DMS153 treated with DMSO at 0.1 percent for 48 hours (cell line): Measurements from ENCODE around the gene TTLL5.
"Not testable (repeated sequence)": the region's sequence is repeated elsewhere in the genome, so short reads cannot be mapped to it uniquely, and the experiment has no call there.

Experiments
- DNase-seq: peaks from one replicate; lab custom pipeline; 2025; ENCODE audit not compliant: unreplicated experiment; lab: John Stamatoyannopoulos, UW

The TTLL5 gene

DNA sequence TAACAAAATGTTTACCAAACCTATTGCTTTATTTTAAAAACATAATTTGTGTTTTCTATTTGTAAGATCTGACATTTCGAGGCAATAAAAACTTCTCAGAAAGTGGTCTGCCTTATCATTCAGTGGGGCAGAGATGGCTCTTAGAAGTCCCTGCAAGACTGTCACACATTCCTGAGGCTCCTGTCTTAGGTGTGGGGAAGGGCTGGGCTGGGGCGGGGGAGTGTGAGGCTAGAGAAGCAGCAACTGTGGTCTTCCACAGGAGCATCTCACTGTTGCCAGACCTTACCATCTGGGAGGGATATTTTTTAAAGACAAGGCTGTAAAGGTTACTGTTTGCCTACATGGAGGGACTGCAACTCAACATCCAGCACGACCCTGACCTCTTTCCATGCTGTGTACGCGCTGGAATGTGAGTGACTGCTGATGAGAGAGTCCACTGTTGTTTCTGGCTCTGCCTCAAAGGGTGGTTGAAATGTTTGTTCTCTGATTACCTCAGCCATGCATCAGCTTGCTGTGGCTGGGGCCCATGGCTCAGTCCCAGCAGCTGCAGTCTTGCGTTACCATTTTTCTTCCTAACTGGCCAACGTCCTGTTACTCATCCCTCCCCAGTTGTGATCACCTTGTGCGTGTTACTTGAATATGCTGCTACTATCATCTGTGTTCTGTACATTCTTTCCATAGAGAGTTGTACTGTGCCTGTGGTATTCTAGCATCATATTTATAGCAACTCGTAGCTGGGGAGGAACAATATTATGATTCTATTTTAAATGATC is 12.8 kb upstream of the TTLL5 start:
- DNase-seq, result no peak

- no peak for DNase-seq
Measured at GRCh38 chr14:75649337-75649736, 11.7 kb upstream of the TTLL5 start.

- DNase-seq, result no peak
Measured at GRCh38 chr14:75649773-75650172, 11.3 kb upstream of the TTLL5 start.

DNA sequence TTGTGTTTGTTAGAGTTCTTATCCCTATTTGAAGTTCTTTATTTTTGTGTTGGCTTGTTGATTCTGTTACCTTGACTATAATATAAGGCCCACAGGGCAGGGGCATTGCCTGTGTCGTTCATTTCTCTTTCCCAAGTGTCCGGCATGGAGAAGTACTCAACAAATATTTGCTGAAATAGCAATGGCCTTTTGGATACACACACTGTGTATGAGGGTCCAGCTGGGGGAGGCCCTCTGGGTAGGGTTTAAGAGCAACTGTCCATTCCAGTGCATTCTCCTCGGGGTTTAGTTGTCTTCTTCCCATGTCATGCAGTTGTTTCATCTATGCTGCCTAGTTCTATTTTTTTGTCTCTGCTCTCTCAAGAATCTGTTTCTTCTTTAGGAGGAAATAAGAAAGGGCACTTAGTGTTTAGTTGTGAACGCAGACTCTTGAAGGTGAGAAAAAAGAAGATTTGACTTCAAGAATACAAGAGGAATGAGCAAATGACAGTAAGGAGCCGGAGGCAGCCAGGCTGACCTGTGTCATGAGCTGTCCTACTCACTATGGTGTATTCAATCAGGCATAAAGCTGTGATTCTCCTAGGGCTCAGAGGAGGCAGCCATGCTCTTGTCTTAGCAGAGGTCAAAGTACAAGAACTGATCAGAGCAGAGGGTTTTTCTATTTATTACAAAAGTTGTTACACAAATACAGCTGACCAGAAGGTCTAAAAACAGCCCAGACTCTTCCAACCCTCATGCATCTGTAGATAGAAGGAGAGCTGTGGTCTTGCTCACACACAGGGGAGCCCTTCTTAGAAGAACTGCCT is 10.6 kb upstream of the TTLL5 start:
- DNase-seq, result no peak

GRCh38 chr14:75653563-75653962 is 7.5 kb upstream of the TTLL5 start:
- no peak for DNase-seq

DNA sequence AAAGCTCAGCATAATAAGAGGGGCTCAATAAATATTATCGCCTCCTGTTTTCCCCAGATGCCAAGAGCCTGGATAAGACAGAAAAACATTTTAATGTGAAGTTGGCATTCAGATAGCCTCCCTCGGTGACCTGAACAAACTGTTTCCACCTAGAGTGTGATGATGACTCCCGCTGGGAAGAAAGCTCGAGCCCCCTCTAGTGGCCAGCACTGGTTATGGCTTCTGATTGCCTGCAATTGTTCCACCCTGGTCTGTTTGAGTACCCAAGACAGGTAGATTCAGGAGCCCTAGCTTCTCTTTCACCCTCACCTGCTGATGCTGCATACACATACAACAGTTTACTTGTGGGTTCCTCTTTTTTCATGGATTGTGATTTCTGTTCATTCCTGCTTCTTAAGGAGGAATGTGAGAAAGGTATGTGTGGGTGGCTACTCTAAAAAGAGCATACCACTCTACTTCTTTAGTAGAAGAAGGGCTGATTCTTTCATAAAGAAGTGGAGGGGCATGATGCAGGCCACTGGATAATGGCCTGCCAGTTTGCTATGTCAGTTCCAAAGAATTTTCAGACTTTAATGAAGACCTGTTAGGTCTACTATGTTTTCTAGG is 6.8 kb upstream of the TTLL5 start:
- peak; percentile 59 for DNase-seq

GRCh38 chr14:75655235-75655634 is 5.8 kb upstream of the TTLL5 start:
- DNase-seq, result no peak

DNA sequence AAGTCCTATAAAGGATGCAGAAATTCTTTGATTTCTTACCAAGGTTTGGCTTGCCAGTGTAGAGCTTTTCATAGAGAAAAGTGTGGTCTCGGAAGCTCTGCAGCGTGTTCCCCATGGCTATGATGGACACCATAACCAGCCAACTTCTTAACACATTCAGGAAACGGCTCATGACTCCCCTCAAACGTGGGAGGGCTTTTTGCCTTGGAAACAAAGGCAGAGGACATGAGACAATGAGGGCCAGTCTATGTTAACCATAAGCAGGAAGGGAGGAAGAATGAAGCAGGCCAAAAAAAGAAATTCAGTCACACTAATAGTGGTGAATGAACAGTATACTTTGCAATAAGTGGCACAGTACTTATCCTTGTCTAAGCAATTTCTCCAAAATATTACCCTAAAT is 3.7 kb upstream of the TTLL5 start:
- no peak for DNase-seq

DNA sequence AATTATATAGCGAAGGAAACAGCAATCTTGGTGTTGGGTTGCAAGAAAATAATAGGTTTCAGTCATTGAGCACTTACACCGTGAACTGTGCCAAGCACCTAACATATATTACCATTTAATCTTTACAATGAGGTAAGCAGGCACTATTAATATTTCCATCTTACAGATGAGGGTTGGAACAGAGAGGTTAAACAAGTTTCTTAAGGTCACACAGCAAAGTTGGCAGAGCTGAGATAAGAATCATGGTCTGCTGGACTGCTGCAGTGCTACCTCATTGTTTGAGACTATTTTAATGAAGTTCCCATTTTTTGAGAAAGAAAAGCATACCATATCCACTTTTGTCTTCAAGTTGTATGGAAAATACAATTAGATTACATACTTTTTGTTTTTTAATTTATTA is 2.1 kb upstream of the TTLL5 start:
- no peak for DNase-seq

GRCh38 chr14:75660238-75660629 is 812 bp upstream of the TTLL5 start:
- no peak for DNase-seq

- DNase-seq, result no peak
Measured at GRCh38 chr14:75661499-75661814, 411 bp downstream of the TTLL5 start.

GRCh38 chr14:75662966-75663365 is 1.9 kb downstream of the TTLL5 start:
- DNase-seq, result no peak

DNA sequence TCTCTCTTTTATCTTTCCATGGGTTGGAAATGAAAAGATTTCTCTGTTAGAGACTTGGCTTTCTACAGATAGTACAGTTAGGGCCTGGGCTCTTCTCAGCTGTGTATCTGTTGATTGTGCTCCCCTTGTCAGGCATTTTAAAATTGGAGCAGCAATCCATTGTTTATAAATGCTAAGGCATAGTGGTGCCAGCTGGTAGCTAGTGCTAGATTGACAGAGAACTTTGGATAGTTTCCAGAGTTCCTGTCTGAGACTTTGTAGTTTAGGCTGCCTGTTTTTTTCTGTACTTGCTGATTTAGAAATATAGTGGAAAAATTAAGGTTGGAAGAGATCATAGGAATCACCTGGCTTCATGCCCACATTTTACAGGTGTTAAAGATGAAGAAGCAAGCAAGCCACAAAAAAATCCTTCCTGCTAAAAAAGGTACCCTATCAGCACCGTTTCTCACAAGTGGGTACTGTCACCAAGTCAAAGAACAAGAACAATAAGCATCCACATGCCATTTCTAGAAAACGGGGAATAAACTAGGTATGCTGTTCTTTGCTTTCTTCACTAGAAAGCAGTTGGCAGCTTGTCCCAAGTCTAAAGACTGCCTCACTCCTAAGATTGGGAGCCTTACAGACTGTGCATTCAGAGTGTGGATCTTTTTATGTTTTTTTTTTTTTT is 6.2 kb downstream of the TTLL5 start:
- DNase-seq, result no peak

GRCh38 chr14:75672605-75673192 is 11.7 kb downstream of the TTLL5 start:
- DNase-seq, result no peak

DNA sequence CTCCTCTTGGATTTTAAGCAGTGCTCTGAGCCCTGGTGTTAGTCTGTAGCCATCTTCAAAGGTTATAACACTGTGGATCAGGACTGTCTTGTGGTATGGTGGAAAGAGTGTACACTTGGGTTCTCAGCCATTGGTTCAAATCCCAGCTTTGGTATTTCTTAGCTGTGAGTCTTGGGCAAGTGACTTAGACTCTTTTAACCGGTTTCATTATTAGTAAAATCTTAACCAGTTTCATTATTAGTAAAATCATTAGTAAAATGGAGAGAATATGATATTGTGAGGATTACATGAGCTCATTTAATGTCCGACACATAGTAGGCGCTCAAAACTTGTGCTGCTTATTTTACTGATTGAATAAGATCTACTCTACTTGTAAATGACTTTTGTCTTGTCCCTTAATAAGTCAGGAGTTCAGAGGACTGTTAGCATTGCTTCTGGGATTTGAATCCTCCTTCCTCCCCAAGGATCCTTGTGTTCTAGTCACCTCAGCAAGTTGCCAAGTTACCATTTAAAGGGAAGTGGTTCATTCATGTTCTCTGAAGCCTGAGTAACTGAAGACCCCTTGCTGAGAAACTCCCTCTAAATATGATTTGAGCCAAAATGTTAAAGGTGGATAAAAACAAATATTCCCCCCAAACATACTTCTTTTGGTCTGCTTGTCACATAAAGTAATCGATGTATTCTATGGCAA is 12.4 kb downstream of the TTLL5 start:
- no peak for DNase-seq

GRCh38 chr14:75675265-75675960 is 14.4 kb downstream of the TTLL5 start:
- no peak for DNase-seq

DNA sequence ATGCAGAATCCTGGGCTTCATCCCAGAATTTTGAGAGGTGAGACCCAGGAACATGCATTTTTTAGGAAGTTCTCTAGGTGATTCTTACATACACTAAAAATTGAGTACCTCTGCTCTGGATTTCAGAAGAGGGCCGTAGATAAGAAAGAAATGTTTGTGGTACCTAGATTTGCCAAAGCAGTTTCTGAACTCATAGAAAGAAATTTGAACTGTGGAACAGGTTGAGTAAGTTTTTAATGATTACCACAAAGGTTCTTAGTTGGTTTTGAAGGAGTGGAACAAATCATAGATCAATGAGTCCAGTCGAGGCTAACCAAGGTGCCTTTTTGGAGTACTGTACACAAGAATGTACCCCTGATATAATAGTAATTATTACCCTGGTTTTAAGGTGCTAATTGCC is 24.9 kb downstream of the TTLL5 start:
- DNase-seq, result no peak

DNA sequence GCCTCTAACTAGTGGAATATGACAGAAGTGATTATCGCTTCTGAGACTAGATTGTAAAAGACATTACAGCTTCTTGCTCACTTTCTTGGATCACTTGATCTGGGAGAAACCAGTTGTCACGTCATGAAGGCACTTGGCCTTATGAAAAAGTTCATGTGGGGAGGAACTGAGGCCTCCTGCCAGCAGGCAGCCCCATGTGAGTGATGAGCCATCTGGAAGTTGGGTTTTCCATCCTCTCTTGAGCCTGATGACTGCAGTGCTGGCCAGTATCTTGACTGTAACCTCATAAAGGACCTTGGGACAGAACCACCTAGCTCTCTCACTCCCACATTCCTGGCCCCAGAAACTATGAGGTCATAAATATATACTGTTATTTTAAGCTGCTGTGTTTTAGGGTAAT is 28.0 kb downstream of the TTLL5 start:
- no peak for DNase-seq

DNA sequence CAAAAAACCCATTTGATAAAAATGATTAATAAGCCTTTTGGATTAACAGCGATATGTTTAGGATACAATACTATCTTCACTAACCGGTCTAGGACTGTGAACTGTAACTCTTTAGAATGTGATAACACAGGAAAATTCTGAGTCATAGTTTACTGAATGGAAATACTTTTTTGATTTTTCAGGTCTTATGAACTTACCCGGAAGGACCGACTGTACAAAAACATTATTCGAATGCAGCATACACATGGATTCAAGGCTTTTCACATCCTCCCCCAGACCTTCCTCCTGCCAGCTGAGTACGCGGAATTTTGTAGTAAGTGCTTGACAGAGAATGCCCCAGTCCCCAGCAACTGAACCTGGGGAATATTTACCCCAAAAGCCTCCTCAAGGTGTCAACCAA is 29.0 kb downstream of the TTLL5 start:
- DNase-seq, result no peak

GRCh38 chr14:75695025-75695424 is 34.0 kb downstream of the TTLL5 start:
- not testable (repeated sequence) for DNase-seq
